GM10847 (cell line): ENCODE measurements around the gene USP10.

Experiments
- POLR2A ChIP-seq: IDR thresholded peaks from 2 replicates; pipeline ENCODE4 v1.6.1; 2011; ENCODE audit not compliant: insufficient read length; ENCODE audit errors: extremely low read depth

Gene USP10

GRCh38 chr16:84763629-84764028, 63.8 kb downstream of the USP10 start:
- no peak for TF ChIP-seq POLR2A

- TF ChIP-seq POLR2A: no peak
Observed at GRCh38 chr16:84764970-84765369, 65.2 kb downstream of the USP10 start.

- no peak for TF ChIP-seq POLR2A
Observed at GRCh38 chr16:84765616-84766580, 66.1 kb downstream of the USP10 start.

GRCh38 chr16:84766978-84767773, 67.4 kb downstream of the USP10 start:
- no peak for TF ChIP-seq POLR2A

- TF ChIP-seq POLR2A: no peak
Observed at GRCh38 chr16:84768061-84768807, 68.4 kb downstream of the USP10 start.

- TF ChIP-seq POLR2A: no peak
Observed at GRCh38 chr16:84768808-84769197, 69.0 kb downstream of the USP10 start.

- no peak for TF ChIP-seq POLR2A
Observed at GRCh38 chr16:84769416-84769815, 69.6 kb downstream of the USP10 start.

GRCh38 chr16:84773312-84773711, 73.5 kb downstream of the USP10 start:
- TF ChIP-seq POLR2A: no peak

- TF ChIP-seq POLR2A: no peak
Observed at GRCh38 chr16:84774810-84775209, 75.0 kb downstream of the USP10 start.

GRCh38 chr16:84775262-84775810, 75.5 kb downstream of the USP10 start:
- no peak for TF ChIP-seq POLR2A

- no peak for TF ChIP-seq POLR2A
Observed at GRCh38 chr16:84777435-84777834, 77.6 kb downstream of the USP10 start.

- TF ChIP-seq POLR2A: no peak
Observed at GRCh38 chr16:84778720-84779119, 78.9 kb downstream of the USP10 start.

GRCh38 chr16:84780063-84780462, 80.3 kb downstream of the USP10 start:
- no peak for TF ChIP-seq POLR2A

- no peak for TF ChIP-seq POLR2A
Observed at GRCh38 chr16:84780544-84781376, 81.0 kb downstream of the USP10 start.

GRCh38 chr16:84782846-84783245, 83.0 kb downstream of the USP10 start:
- no peak for TF ChIP-seq POLR2A
